ENCODE data around the gene CYP8B1. TPM values are rescaled to one million over a fixed set of nuclear protein-coding genes. Genes with fewer than 3 reads are reported as not detected.
A peak's percentile ranks its signal among the peaks of the same experiment; 100 is the strongest.

Gene CYP8B1
- total and polyA plus RNA-seq, 2 of the 13 experiments (the other 11 are each of a cell fraction or from before 2014, with no cell fraction given), result 0.58 to 2.0 TPM

- no peak for TF ChIP-seq AKNA (CRISPR knock-in tag; IDR thresholded peaks at IDR 0.05; ENCODE audit: borderline replicate concordance)
These were observed 33.0 kb upstream of the CYP8B1 start (continued) for GRCh38 chr3:42908675-42909074.

GRCh38 chr3:42906848-42907183, 31.1 kb upstream of the CYP8B1 start:
- no peak for TF ChIP-seq RFXANK (CRISPR knock-in tag; IDR thresholded peaks at IDR 0.05)
- no peak for TF ChIP-seq HNF1A (IDR thresholded peaks at IDR 0.05; ENCODE audit: low read depth)
- no peak for TF ChIP-seq HNF1A (CRISPR knock-in tag; IDR thresholded peaks at IDR 0.05; ENCODE audit: borderline replicate concordance)
- TF ChIP-seq MAFK (conservative IDR thresholded peaks at IDR 0.05 in 1 of 2, IDR thresholded peaks at IDR 0.05 in 1 of 2; ENCODE audit: low read length in 2 of 2), result no peak
- no peak for TF ChIP-seq STAG1 (CRISPR knock-in tag; IDR thresholded peaks at IDR 0.05)
- TF ChIP-seq MZF1 (CRISPR knock-in tag; IDR thresholded peaks at IDR 0.05; ENCODE audit: borderline replicate concordance), result no peak
- TF ChIP-seq SNRNP70 (IDR thresholded peaks at IDR 0.05; ENCODE audit: low read depth, low read length), result no peak
- no peak for TF ChIP-seq TGIF2 (CRISPR knock-in tag; IDR thresholded peaks at IDR 0.05)
- TF ChIP-seq SMAD3 (CRISPR knock-in tag; IDR thresholded peaks at IDR 0.05), result no peak
- TF ChIP-seq ZKSCAN1 (IDR thresholded peaks at IDR 0.05; ENCODE audit: low read length), result no peak
- Histone ChIP-seq H2AFZ (ENCODE audit: low read length) (no peak overlapping the region), H3K27ac (ENCODE audit: extremely low read length, insufficient read depth, low read length) (no peak overlapping the region), H3K36me3 (replicated peaks in 1 of 2; ENCODE audit: control insufficient read depth in 1 of 2, insufficient read depth in 2 of 2, low read length in 2 of 2) (no peaks in the 10 kb centered on the region), H3K9me3 (ENCODE audit: low read length) (no peaks in the 10 kb centered on the region), H3K4me2 (ENCODE audit: low read depth, low read length) (no peak overlapping the region), H3K4me3 (replicated peaks in 1 of 3; ENCODE audit: insufficient read depth in 1 of 3, low read depth in 2 of 3, low read length in 3 of 3) (no peak overlapping the region), H3K27me3 (ENCODE audit: control insufficient read depth in 1 of 2, insufficient read depth in 2 of 2, low read length in 2 of 2) (peaks cover 2 to 25% of the 10 kb centered on the region in 2 experiments; a peak in 3 of 5 replicates), H3K9ac (ENCODE audit: insufficient read depth, low read depth, low read length) (no peak overlapping the region), H4K20me1 (ENCODE audit: insufficient read depth, low read length) (no peaks in the 10 kb centered on the region), H3K79me2 (ENCODE audit: insufficient read depth, low read length) (no peaks in the 10 kb centered on the region), H3K4me1 (ENCODE audit: insufficient read depth, low read length) (peaks cover 6% of the 10 kb centered on the region; the same call in 1 of the 2 replicates)
- in situ Hi-C loops (cut with HindIII; ENCODE audit: extremely low pct_ligation_motif_present, low pct_unique_long_range_greater_than_20kb), result no loop called here
- DNase-seq (ENCODE audit: low spot score), result no peak
- ATAC-seq, result peak; percentile 49
- 47% methylated on average over 4 of the region's 4 CpGs for WGBS (ENCODE audit: low lambda C conversion rate)
- CTCF ChIA-PET (ENCODE audit: low intra/inter-chr PET ratio, low total read pairs), result no interaction called here
- POLR2A ChIA-PET, result no interaction called here
- no TSS peak for BruUV-seq (replicated peaks)
- no peak for FAIRE-seq
- intact Hi-C loops (cut with micrococcal nuclease; ENCODE audit: unreplicated experiment), result no loop called here

Measured in HepG2 (cell line).